ENCODE results near the gene CYTH1.

GRCh38 chr17:78724999-78725398 is 57.1 kb downstream of the CYTH1 start:
- no peak for TF ChIP-seq USF1 (IDR thresholded peaks at IDR 0.05; ENCODE audit: borderline replicate concordance, extremely low read length, insufficient read depth, low read depth, low read length)
- no peak for TF ChIP-seq TARDBP (IDR thresholded peaks at IDR 0.05; ENCODE audit: borderline replicate concordance)
- TF ChIP-seq CBFB (IDR thresholded peaks at IDR 0.05; ENCODE audit: low read depth): no peak
- TF ChIP-seq E4F1 (IDR thresholded peaks at IDR 0.05; ENCODE audit: borderline replicate concordance, partially characterized antibody): no peak
- no peak for TF ChIP-seq BCL3 (IDR thresholded peaks at IDR 0.05; ENCODE audit: borderline replicate concordance, insufficient read depth, low read depth, low read length, poor library complexity, severe bottlenecking)
- TF ChIP-seq CHD1 (IDR thresholded peaks at IDR 0.05; ENCODE audit: low read depth, low read length): no peak
- no peak for TF ChIP-seq ZNF217 (IDR thresholded peaks at IDR 0.05)
- TF ChIP-seq EZH2 (IDR thresholded peaks at IDR 0.05; ENCODE audit: borderline replicate concordance, control insufficient read depth, low read depth, low read length): no peak
- no peak for TF ChIP-seq RFX5 (IDR thresholded peaks at IDR 0.05; ENCODE audit: low read depth, low read length)
- no peak for TF ChIP-seq CTCF (IDR thresholded peaks at IDR 0.05 in 2 of 3, conservative IDR thresholded peaks at IDR 0.05 in 1 of 3; ENCODE audit: control insufficient read depth in 2 of 3, extremely low read depth in 1 of 3, insufficient read depth in 1 of 3, low read depth in 3 of 3, low read length in 3 of 3)
- TF ChIP-seq PAX8 (IDR thresholded peaks at IDR 0.05): no peak

Measured in GM12878 (cell line).